ENCODE measurements around the gene DVL1. TPM values are rescaled to one million over a fixed set of nuclear protein-coding genes. Genes with fewer than 3 reads are reported as not detected.
A peak's percentile ranks its signal among the peaks of the same experiment; 100 is the strongest.

The DVL1 gene
- total and polyA plus RNA-seq, 2 of the 13 experiments (the other 11 are each of a cell fraction or from before 2014, with no cell fraction given), result 30.8 to 60.4 TPM

GRCh38 chr1:1393428-1393827 is 44.2 kb upstream of the DVL1 start:
- Histone ChIP-seq H3K27me3 (ENCODE audit: control insufficient read depth in 1 of 2, insufficient read depth in 2 of 2, low read length in 2 of 2) (no peaks in the 10 kb centered on the region), H3K79me2 (ENCODE audit: insufficient read depth, low read length) (peaks cover 30% of the 10 kb centered on the region), H3K9ac (ENCODE audit: insufficient read depth, low read depth, low read length) (no peak overlapping the region), H3K4me1 (ENCODE audit: insufficient read depth, low read length) (peaks cover 16% of the 10 kb centered on the region), H3K4me3 (replicated peaks in 1 of 3; ENCODE audit: insufficient read depth in 1 of 3, low read depth in 2 of 3, low read length in 3 of 3) (no peak overlapping the region), H2AFZ (ENCODE audit: low read length) (no peak overlapping the region), H3K27ac (ENCODE audit: extremely low read length, insufficient read depth, low read length) (no peak overlapping the region), H3K9me3 (ENCODE audit: low read length) (no peaks in the 10 kb centered on the region), H3K36me3 (replicated peaks in 1 of 2; ENCODE audit: control insufficient read depth in 1 of 2, insufficient read depth in 2 of 2, low read length in 2 of 2) (peaks cover 36 to 83% of the 10 kb centered on the region in 2 experiments), H3K4me2 (ENCODE audit: low read depth, low read length) (no peak overlapping the region), H4K20me1 (ENCODE audit: insufficient read depth, low read length) (peaks cover 3% of the 10 kb centered on the region; the same call in 1 of the 2 replicates)
- BruUV-seq (replicated peaks), result no TSS peak
- TF ChIP-seq MTF1 (CRISPR knock-in tag; IDR thresholded peaks at IDR 0.05) (no peak), RBFOX2 (IDR thresholded peaks at IDR 0.05; ENCODE audit: low read depth, low read length) (0 out of 2 replicates have a peak, but pooled peaks have one; percentile 21)
- POLR2A ChIA-PET, result no interaction called here
- FAIRE-seq (no peak), ATAC-seq (no peak), DNase-seq (ENCODE audit: low spot score) (no peak)
- WGBS (ENCODE audit: low lambda C conversion rate), result 98% methylated on average over 7 of the region's 11 CpGs
- intact Hi-C loops (cut with micrococcal nuclease; ENCODE audit: unreplicated experiment), result no loop called here
- in situ Hi-C loops (cut with HindIII; ENCODE audit: extremely low pct_ligation_motif_present, low pct_unique_long_range_greater_than_20kb), result no loop called here
- CTCF ChIA-PET (ENCODE audit: low intra/inter-chr PET ratio, low total read pairs), result no interaction called here

- POLR2A ChIA-PET, result no interaction called here
- no TSS peak for BruUV-seq (replicated peaks)
- TF ChIP-seq TEF (CRISPR knock-in tag; IDR thresholded peaks at IDR 0.05) (no peak), TSC22D2 (CRISPR knock-in tag; IDR thresholded peaks at IDR 0.05; ENCODE audit: borderline replicate concordance) (no peak), ZBTB46 (CRISPR knock-in tag; IDR thresholded peaks at IDR 0.05; ENCODE audit: borderline replicate concordance) (no peak), HNF4A (CRISPR knock-in tag; IDR thresholded peaks at IDR 0.05) (no peak), RBM22 (optimal IDR thresholded peaks at IDR 0.05; ENCODE audit: low read length) (no peak), YY1 (IDR thresholded peaks at IDR 0.05; ENCODE audit: insufficient read depth, insufficient replicate concordance, low read depth, low read length) (no peak)
- FAIRE-seq (no peak), DNase-seq (ENCODE audit: low spot score) (no peak), ATAC-seq (no peak)
- Histone ChIP-seq H2AFZ (ENCODE audit: low read length) (no peak overlapping the region), H3K4me3 (replicated peaks in 1 of 3; ENCODE audit: insufficient read depth in 1 of 3, low read depth in 2 of 3, low read length in 3 of 3) (no peak overlapping the region), H3K27me3 (ENCODE audit: control insufficient read depth in 1 of 2, insufficient read depth in 2 of 2, low read length in 2 of 2) (no peaks in the 10 kb centered on the region), H3K27ac (ENCODE audit: extremely low read length, insufficient read depth, low read length) (no peak overlapping the region), H4K20me1 (ENCODE audit: insufficient read depth, low read length) (peaks cover 2% of the 10 kb centered on the region; the same call in 1 of the 2 replicates), H3K9me3 (ENCODE audit: low read length) (no peaks in the 10 kb centered on the region), H3K4me1 (ENCODE audit: insufficient read depth, low read length) (peaks cover 13% of the 10 kb centered on the region), H3K79me2 (ENCODE audit: insufficient read depth, low read length) (peaks cover 26% of the 10 kb centered on the region), H3K9ac (ENCODE audit: insufficient read depth, low read depth, low read length) (no peak overlapping the region), H3K36me3 (replicated peaks in 1 of 2; ENCODE audit: control insufficient read depth in 1 of 2, insufficient read depth in 2 of 2, low read length in 2 of 2) (peaks cover 36 to 86% of the 10 kb centered on the region in 2 experiments), H3K4me2 (ENCODE audit: low read depth, low read length) (no peak overlapping the region)
- intact Hi-C loops (cut with micrococcal nuclease; ENCODE audit: unreplicated experiment) (no loop called here), in situ Hi-C loops (cut with HindIII; ENCODE audit: extremely low pct_ligation_motif_present, low pct_unique_long_range_greater_than_20kb) (no loop called here)
- 100% methylated on average over 3 of the region's 4 CpGs for WGBS (ENCODE audit: low lambda C conversion rate)
- CTCF ChIA-PET (ENCODE audit: low intra/inter-chr PET ratio, low total read pairs), result no interaction called here
Observed at GRCh38 chr1:1393014-1393413, 43.8 kb upstream of the DVL1 start.

Data from HepG2 (cell line).